ENCODE data around the gene COIL.

The COIL gene

GRCh38 chr17:56935461-56935860 lies 25.4 kb downstream of the COIL start:
- no peak for DNase-seq (ENCODE audit: low read depth in 2 of 2)

- no peak for DNase-seq (ENCODE audit: low read depth in 2 of 2)
Measured at GRCh38 chr17:56934280-56934679, 26.6 kb downstream of the COIL start.

- no peak for DNase-seq (ENCODE audit: low read depth in 2 of 2)
Measured at GRCh38 chr17:56933868-56934267, 27.0 kb downstream of the COIL start.

- DNase-seq (ENCODE audit: low read depth in 2 of 2) = no peak
Measured at GRCh38 chr17:56933151-56933745, 27.6 kb downstream of the COIL start.

GRCh38 chr17:56930739-56931337 lies 30.0 kb downstream of the COIL start:
- no peak for DNase-seq (ENCODE audit: low read depth in 2 of 2)

- DNase-seq (ENCODE audit: low read depth in 2 of 2) = no peak
Measured at GRCh38 chr17:56929362-56929969, 31.4 kb downstream of the COIL start.

GRCh38 chr17:56928586-56928985 lies 32.3 kb downstream of the COIL start:
- DNase-seq (ENCODE audit: low read depth in 2 of 2) = no peak

GRCh38 chr17:56926704-56927103 lies 34.1 kb downstream of the COIL start:
- DNase-seq (ENCODE audit: low read depth in 2 of 2) = no peak

GRCh38 chr17:56926270-56926669 lies 34.6 kb downstream of the COIL start:
- DNase-seq (ENCODE audit: low read depth in 2 of 2) = no peak

- DNase-seq (ENCODE audit: low read depth in 2 of 2) = no peak
Measured at GRCh38 chr17:56925088-56925487, 35.8 kb downstream of the COIL start.

- no peak for DNase-seq (ENCODE audit: low read depth in 2 of 2)
Measured at GRCh38 chr17:56919717-56920116, 41.1 kb downstream of the COIL start.

GRCh38 chr17:56918916-56919315 lies 41.9 kb downstream of the COIL start:
- DNase-seq (ENCODE audit: low read depth in 2 of 2) = no peak

- no peak for DNase-seq (ENCODE audit: low read depth in 2 of 2)
Measured at GRCh38 chr17:56917559-56918296, 43.1 kb downstream of the COIL start.

GRCh38 chr17:56914581-56915273 lies 46.1 kb downstream of the COIL start:
- DNase-seq (ENCODE audit: low read depth in 2 of 2) = no peak

- peak; percentile 85 to 92 for DNase-seq (ENCODE audit: low read depth in 2 of 2)
Measured at GRCh38 chr17:56913867-56914580, 46.8 kb downstream of the COIL start, which contains the start of gene TRIM25. Gene TRIM25, minus strand, starts transcription at chr17:56914049. Its CDS starts 61 bp downstream, at chr17:56913988.

GRCh38 chr17:56913353-56913866 lies 47.4 kb downstream of the COIL start:
- DNase-seq (ENCODE audit: low read depth in 2 of 2) = no peak

- no peak for DNase-seq (ENCODE audit: low read depth in 2 of 2)
Measured at GRCh38 chr17:56913000-56913311, 47.9 kb downstream of the COIL start.

- DNase-seq (ENCODE audit: low read depth in 2 of 2) = no peak
Measured at GRCh38 chr17:56912105-56912999, 48.5 kb downstream of the COIL start.

- DNase-seq (ENCODE audit: low read depth in 2 of 2) = no peak
Measured at GRCh38 chr17:56910509-56911235, 50.2 kb downstream of the COIL start.
